GM21529 (cell line): ENCODE data around the gene WFDC6.

Experiments used
- ATAC-seq: cut with Tn5 transposase; IDR thresholded peaks from one replicate; pipeline ENCODE4 v1.9.1; 2021; ENCODE audit not compliant: unreplicated experiment

Gene WFDC6

GRCh38 chr20:45518282-45518681, 21.0 kb downstream of the WFDC6 start:
- no peak for ATAC-seq

- no peak for ATAC-seq
Observed at GRCh38 chr20:45515147-45515913, 24.0 kb downstream of the WFDC6 start, which contains the start of gene SPINT3. TSS of gene SPINT3 (minus strand) at chr20:45515622. CDS start at chr20:45515608, 14 bp downstream.

- no peak for ATAC-seq
Observed at GRCh38 chr20:45510242-45510862, 28.9 kb downstream of the WFDC6 start.

GRCh38 chr20:45509091-45509490, 30.2 kb downstream of the WFDC6 start:
- no peak for ATAC-seq

GRCh38 chr20:45508068-45508886, 31.0 kb downstream of the WFDC6 start:
- no peak for ATAC-seq

GRCh38 chr20:45507011-45507820, 32.1 kb downstream of the WFDC6 start:
- peak; percentile 42 for ATAC-seq

- no peak for ATAC-seq
Observed at GRCh38 chr20:45506398-45506797, 32.9 kb downstream of the WFDC6 start.

GRCh38 chr20:45503403-45503802, 35.9 kb downstream of the WFDC6 start:
- ATAC-seq: no peak

GRCh38 chr20:45502561-45502960, 36.7 kb downstream of the WFDC6 start:
- ATAC-seq: no peak

GRCh38 chr20:45501600-45501999, 37.7 kb downstream of the WFDC6 start:
- ATAC-seq: no peak

- no peak for ATAC-seq
Observed at GRCh38 chr20:45500022-45500421, 39.3 kb downstream of the WFDC6 start.

GRCh38 chr20:45497971-45498494, 41.2 kb downstream of the WFDC6 start:
- ATAC-seq: no peak

- no peak for ATAC-seq
Observed at GRCh38 chr20:45496166-45496565, 43.1 kb downstream of the WFDC6 start.

- no peak for ATAC-seq
Observed at GRCh38 chr20:45495501-45495941, 43.8 kb downstream of the WFDC6 start.

- ATAC-seq: no peak
Observed at GRCh38 chr20:45489083-45489531, 50.2 kb downstream of the WFDC6 start.

GRCh38 chr20:45487231-45487635, 52.0 kb downstream of the WFDC6 start:
- ATAC-seq: no peak

- no peak for ATAC-seq
Observed at GRCh38 chr20:45485388-45485787, 53.9 kb downstream of the WFDC6 start.

GRCh38 chr20:45484676-45485075, 54.6 kb downstream of the WFDC6 start:
- ATAC-seq: no peak
